ENCODE data around the gene TET3.

DNA sequence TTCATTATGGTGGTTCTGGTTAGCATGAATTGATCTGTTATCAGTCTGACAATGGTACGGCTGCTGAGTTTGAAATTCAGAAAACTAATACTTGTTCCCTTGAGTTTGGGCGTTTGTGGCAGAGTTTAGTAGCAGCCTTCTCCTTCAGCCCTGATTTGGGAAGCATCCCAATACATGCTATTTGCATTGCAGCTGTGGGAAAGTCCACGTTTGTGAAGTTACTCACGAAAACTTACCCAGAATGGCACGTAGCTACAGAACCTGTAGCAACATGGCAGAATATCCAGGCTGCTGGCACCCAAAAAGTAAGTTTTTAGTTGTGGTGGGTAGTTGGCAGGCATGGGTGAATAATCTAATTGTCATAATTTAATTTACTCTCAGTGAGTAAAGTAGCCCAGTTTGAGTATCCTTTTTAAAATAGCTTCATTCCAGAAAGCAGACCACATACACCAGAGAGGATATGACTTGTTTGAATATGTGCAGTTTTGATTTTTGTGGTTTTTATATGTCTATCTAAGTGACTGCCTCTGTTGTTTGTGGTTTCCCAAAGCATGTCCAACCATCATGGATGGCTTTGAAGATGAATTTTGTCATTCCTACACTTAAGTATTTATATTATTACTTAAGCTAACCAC, 45.9 kb upstream of the TET3 start:
- TF ChIP-seq, protein P1, sequence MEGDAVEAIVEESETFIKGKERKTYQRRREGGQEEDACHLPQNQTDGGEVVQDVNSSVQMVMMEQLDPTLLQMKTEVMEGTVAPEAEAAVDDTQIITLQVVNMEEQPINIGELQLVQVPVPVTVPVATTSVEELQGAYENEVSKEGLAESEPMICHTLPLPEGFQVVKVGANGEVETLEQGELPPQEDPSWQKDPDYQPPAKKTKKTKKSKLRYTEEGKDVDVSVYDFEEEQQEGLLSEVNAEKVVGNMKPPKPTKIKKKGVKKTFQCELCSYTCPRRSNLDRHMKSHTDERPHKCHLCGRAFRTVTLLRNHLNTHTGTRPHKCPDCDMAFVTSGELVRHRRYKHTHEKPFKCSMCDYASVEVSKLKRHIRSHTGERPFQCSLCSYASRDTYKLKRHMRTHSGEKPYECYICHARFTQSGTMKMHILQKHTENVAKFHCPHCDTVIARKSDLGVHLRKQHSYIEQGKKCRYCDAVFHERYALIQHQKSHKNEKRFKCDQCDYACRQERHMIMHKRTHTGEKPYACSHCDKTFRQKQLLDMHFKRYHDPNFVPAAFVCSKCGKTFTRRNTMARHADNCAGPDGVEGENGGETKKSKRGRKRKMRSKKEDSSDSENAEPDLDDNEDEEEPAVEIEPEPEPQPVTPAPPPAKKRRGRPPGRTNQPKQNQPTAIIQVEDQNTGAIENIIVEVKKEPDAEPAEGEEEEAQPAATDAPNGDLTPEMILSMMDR (conservative IDR thresholded peaks at IDR 0.05; ENCODE audit: low read depth, low read length) = no peak
- TF ChIP-seq BHLHE40 (IDR thresholded peaks at IDR 0.05; ENCODE audit: low read depth, low read length) (peak; percentile 54; the same call in 1 of the 2 replicates), RCOR1 (IDR thresholded peaks at IDR 0.05; ENCODE audit: insufficient replicate concordance, low read length) (no peak), POLR2A (IDR thresholded peaks at IDR 0.05; ENCODE audit: low read depth, low read length) (no peak), FOS (IDR thresholded peaks at IDR 0.05; ENCODE audit: low read depth, low read length) (no peak), SMC3 (IDR thresholded peaks at IDR 0.05; ENCODE audit: low read depth, low read length) (no peak), RFX5 (IDR thresholded peaks at IDR 0.05; ENCODE audit: low read depth, low read length) (no peak)
